HCT116 (cell line): ENCODE data around the gene KRTAP10-9. TPM values are rescaled to one million over a fixed set of nuclear protein-coding genes. Genes with fewer than 3 reads are reported as not detected.

Experiments
- ATAC-seq: fragments of 200-7000 bp; cut with Tn5 transposase; 2 replicates; pipeline ENCODE4 v1.9.1; 2020; ENCODE audit warnings: mild to moderate bottlenecking, moderate library complexity
- BruUV-seq: library from RNA; stranded (reverse); fragments of 400-500 nt; replicated peaks from 2 replicates; lab custom pipeline; 2021; lab: Mats Ljungman, UMichigan
- CTCF ChIA-PET: fragments of 300-600 bp; sonication (Branson Sonifier 250); formaldehyde crosslinking; loops from one replicate; lab custom pipeline; 2021; ENCODE audit warnings: antibody characterized with exemption; lab: Charles Lee
- POLR2A ChIA-PET: fragments of 300-600, 350-600 bp; sonication (Branson Sonifier 250); formaldehyde crosslinking; loops from one replicate; lab custom pipeline; 2021; ENCODE audit warnings: antibody characterized with exemption; lab: Charles Lee
- RAD21 ChIA-PET, 2 experiments: fragments of 300-600 bp; sonication (Branson Sonifier 250); formaldehyde crosslinking; loops; one replicate each; lab custom pipeline; 2023; ENCODE audit warnings: low total read pairs in 2 of 2; ENCODE audit not compliant: uncharacterized antibody in 2 of 2, unreplicated experiment in 2 of 2, low non-redundant PET in 1 of 2; lab: Charles Lee
- DNase-seq: peaks from one replicate; pipeline ENCODE4 v3.0.0-alpha.2; 2010; ENCODE audit warnings: low read depth, low spot score
- H2AFZ ChIP-seq: fragments of 200-600 bp; shearing (Covaris generic), sonication (generic); 2 replicates; pipeline ENCODE4 v1.6.1; 2017; ENCODE audit warnings: low read depth, mixed run types, mixed read lengths, antibody characterized with exemption, low read length; ENCODE audit not compliant: poor library complexity, severe bottlenecking
- H3K27ac ChIP-seq: 2 replicates; pipeline ENCODE4 v1.5.1; 2012; ENCODE audit warnings: low read depth, low read length
- H3K27me3 ChIP-seq: fragments of 200-600 bp; sonication (generic); 2 replicates; pipeline ENCODE4 v1.6.1; 2016; ENCODE audit warnings: mixed run types, low read length, mixed read lengths; ENCODE audit not compliant: insufficient read depth
- H3K36me3 ChIP-seq, 2 experiments: fragments of 200-500 bp in 1 of 2; fragments of 200-600 bp in 1 of 2; sonication (Bioruptor generic) in 1 of 2; sonication (generic) in 1 of 2; 2 replicates each; pipeline versions ENCODE4 v1.5.1 to v1.6.1; 2014 to 2016; ENCODE audit warnings: low read length in 2 of 2, inconsistent platforms in 1 of 2, mixed read lengths in 1 of 2, mixed run types in 1 of 2; ENCODE audit not compliant: insufficient read depth in 2 of 2, control insufficient read depth in 1 of 2
- H3K4me1 ChIP-seq, 2 experiments: fragments of 200-600 bp in 1 of 2; sonication (generic) in 1 of 2; 2 replicates each; pipeline versions ENCODE4 v1.5.1 to v1.6.1; 2012 to 2017; ENCODE audit warnings: low read length in 2 of 2, inconsistent platforms in 1 of 2, mild to moderate bottlenecking in 1 of 2, mixed read lengths in 1 of 2, mixed run types in 1 of 2, moderate library complexity in 1 of 2; ENCODE audit not compliant: insufficient read depth in 2 of 2, control insufficient read depth in 1 of 2
- H3K4me2 ChIP-seq: fragments of 200-600 bp; sonication (generic); 2 replicates; pipeline ENCODE4 v1.6.1; 2017; ENCODE audit warnings: mixed run types, low read length, mixed read lengths
- H3K4me3 ChIP-seq, 2 experiments: fragments of 200-600 bp in 1 of 2; sonication (generic) in 1 of 2; replicated peaks in 1 of 2; 2 replicates each; pipeline ENCODE4 v1.5.1; 2011 to 2016; ENCODE audit warnings: low read length in 2 of 2, control low read depth in 1 of 2, low read depth in 1 of 2, mild to moderate bottlenecking in 1 of 2, mixed read lengths in 1 of 2, mixed run types in 1 of 2
- H3K79me2 ChIP-seq: fragments of 200-600 bp; sonication (generic); 2 replicates; pipeline ENCODE4 v1.6.1; 2017; ENCODE audit warnings: mild to moderate bottlenecking, mixed run types, low read length, moderate library complexity, mixed read lengths; ENCODE audit not compliant: insufficient read depth
- H3K9ac ChIP-seq: fragments of 200-600 bp; sonication (generic); 2 replicates; pipeline ENCODE4 v1.6.1; 2016; ENCODE audit warnings: low read length, mixed read lengths
- H3K9me2 ChIP-seq: fragments of 200-600 bp; sonication (generic), shearing (Covaris generic); 2 replicates; pipeline ENCODE4 v1.6.1; 2017; ENCODE audit warnings: mixed run types, mild to moderate bottlenecking, moderate library complexity; ENCODE audit not compliant: insufficient read depth
- H3K9me3 ChIP-seq, 2 experiments: fragments of 200-500 bp in 1 of 2; fragments of 200-600 bp in 1 of 2; sonication (Bioruptor generic) in 1 of 2; sonication (generic) in 1 of 2; 2 replicates each; pipeline ENCODE4 v1.6.1; 2014 to 2017; ENCODE audit warnings: low read length in 2 of 2, mixed read lengths in 2 of 2, inconsistent platforms in 1 of 2, low read depth in 1 of 2, mild to moderate bottlenecking in 1 of 2, mixed run types in 1 of 2, moderate library complexity in 1 of 2; ENCODE audit not compliant: control insufficient read depth in 1 of 2, insufficient read depth in 1 of 2
- H4K20me1 ChIP-seq: fragments of 200-600 bp; sonication (generic), shearing (Covaris generic); 2 replicates; pipeline ENCODE4 v1.6.1; 2017; ENCODE audit warnings: mixed run types, mild to moderate bottlenecking, moderate library complexity; ENCODE audit not compliant: insufficient read depth
- CBX3 ChIP-seq: IDR thresholded peaks from 2 replicates; pipeline ENCODE4 v1.6.1; 2012; ENCODE audit warnings: low read depth
- CEBPB ChIP-seq: IDR thresholded peaks from 2 replicates; pipeline ENCODE4 v1.6.1; 2012; ENCODE audit warnings: low read depth
- JUND ChIP-seq: IDR thresholded peaks from 2 replicates; pipeline ENCODE4 v1.6.1; 2012
- POLR2A ChIP-seq: IDR thresholded peaks from 2 replicates; pipeline ENCODE4 v1.7.0; 2011; ENCODE audit warnings: borderline replicate concordance; ENCODE audit not compliant: insufficient read depth, insufficient read length; ENCODE audit errors: extremely low read depth
- POLR2AphosphoS5 ChIP-seq: IDR thresholded peaks from 2 replicates; pipeline ENCODE4 v1.6.1; 2011; ENCODE audit warnings: mild to moderate bottlenecking, low read depth, low read length, moderate library complexity
- RAD21 ChIP-seq: IDR thresholded peaks from 2 replicates; pipeline ENCODE4 v1.6.1; 2012; ENCODE audit warnings: low read depth, mild to moderate bottlenecking
- SIN3A ChIP-seq: IDR thresholded peaks from 2 replicates; pipeline ENCODE4 v1.6.1; 2012; ENCODE audit warnings: low read depth
- SP1 ChIP-seq: IDR thresholded peaks from 2 replicates; pipeline ENCODE4 v1.6.1; 2012; ENCODE audit warnings: low read depth
- ZFX ChIP-seq: fragments of 450-650 bp; IDR thresholded peaks from 2 replicates; pipeline ENCODE4 v1.6.1; 2017
- intact Hi-C: fragments of 100-400 bp; cut with micrococcal nuclease; formaldehyde crosslinking; loops from 2 replicates; pipeline ENCODE4 v1.10.0; 2022
- total RNA-seq: library from RNA; stranded (reverse); gene quantifications from one replicate; pipeline ENCODE4 v1.2.1, GENCODE V29; 2021; ENCODE audit not compliant: unreplicated experiment
- TF ChIP-seq, protein P1 (sequence below): IDR thresholded peaks from 2 replicates; pipeline ENCODE4 v1.6.1; 2012
- TF ChIP-seq, protein P2 (sequence below), 3 experiments: fragments of 200-600 bp in 1 of 3; sonication (generic) in 1 of 3; IDR thresholded peaks in 2 of 3; conservative IDR thresholded peaks in 1 of 3; 2 replicates each; pipeline ENCODE4 v1.5.1; 2012 to 2017; ENCODE audit warnings: low read depth in 2 of 3, low read length in 2 of 3, antibody characterized with exemption in 1 of 3, borderline replicate concordance in 1 of 3, control low read depth in 1 of 3, mild to moderate bottlenecking in 1 of 3, mixed read lengths in 1 of 3, mixed run types in 1 of 3, moderate library complexity in 1 of 3; ENCODE audit not compliant: insufficient read depth in 1 of 3

KRTAP10-9 gene
- total RNA-seq, 1 experiment from 2014 or later = not detected

DNA sequence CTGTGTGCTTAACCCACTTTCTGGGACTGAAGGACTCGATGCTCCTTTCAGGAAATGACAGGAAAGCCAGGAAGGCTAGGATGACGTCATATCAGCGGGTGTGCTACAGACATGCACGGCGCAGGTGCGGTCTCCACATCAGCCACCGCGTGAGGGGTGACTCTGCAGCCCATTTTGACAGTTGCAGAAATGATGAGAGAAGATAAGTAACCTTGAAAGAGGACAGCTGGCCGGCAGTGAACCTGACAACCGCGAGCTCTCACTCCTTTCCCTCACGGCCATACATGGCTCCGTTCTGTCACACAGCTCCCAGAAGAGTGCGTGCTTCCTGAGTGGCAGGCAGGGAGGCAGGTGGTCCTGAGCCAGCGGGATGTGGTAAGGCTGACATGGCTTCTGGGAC lies 44.8 kb upstream of the KRTAP10-9 start:
- RAD21 ChIA-PET = no interaction called here
- Histone ChIP-seq H3K36me3 (no peaks in the 10 kb centered on the region), H3K4me2 (no peak overlapping the region), H4K20me1 (no peaks in the 10 kb centered on the region), H3K27ac (no peak overlapping the region), H3K4me3 (no peak overlapping the region), H3K27me3 (peaks cover 25% of the 10 kb centered on the region), H3K9ac (no peak overlapping the region), H3K4me1 (no peaks in the 10 kb centered on the region), H3K79me2 (no peaks in the 10 kb centered on the region), H2AFZ (no peak overlapping the region), H3K9me2 (no peaks in the 10 kb centered on the region), H3K9me3 (no peaks in the 10 kb centered on the region; a peak in 2 of 4 replicates)
- CTCF ChIA-PET = no interaction called here
- DNase-seq (no peak), ATAC-seq (no peak)
- intact Hi-C loops = no loop called here
- no TSS peak for BruUV-seq
- TF ChIP-seq CBX3 = no peak
- no peak for TF ChIP-seq JUND
- TF ChIP-seq, protein P1, sequence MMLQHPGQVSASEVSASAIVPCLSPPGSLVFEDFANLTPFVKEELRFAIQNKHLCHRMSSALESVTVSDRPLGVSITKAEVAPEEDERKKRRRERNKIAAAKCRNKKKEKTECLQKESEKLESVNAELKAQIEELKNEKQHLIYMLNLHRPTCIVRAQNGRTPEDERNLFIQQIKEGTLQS = no peak
- TF ChIP-seq, protein P2, sequence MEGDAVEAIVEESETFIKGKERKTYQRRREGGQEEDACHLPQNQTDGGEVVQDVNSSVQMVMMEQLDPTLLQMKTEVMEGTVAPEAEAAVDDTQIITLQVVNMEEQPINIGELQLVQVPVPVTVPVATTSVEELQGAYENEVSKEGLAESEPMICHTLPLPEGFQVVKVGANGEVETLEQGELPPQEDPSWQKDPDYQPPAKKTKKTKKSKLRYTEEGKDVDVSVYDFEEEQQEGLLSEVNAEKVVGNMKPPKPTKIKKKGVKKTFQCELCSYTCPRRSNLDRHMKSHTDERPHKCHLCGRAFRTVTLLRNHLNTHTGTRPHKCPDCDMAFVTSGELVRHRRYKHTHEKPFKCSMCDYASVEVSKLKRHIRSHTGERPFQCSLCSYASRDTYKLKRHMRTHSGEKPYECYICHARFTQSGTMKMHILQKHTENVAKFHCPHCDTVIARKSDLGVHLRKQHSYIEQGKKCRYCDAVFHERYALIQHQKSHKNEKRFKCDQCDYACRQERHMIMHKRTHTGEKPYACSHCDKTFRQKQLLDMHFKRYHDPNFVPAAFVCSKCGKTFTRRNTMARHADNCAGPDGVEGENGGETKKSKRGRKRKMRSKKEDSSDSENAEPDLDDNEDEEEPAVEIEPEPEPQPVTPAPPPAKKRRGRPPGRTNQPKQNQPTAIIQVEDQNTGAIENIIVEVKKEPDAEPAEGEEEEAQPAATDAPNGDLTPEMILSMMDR (IDR thresholded peaks at IDR 0.05 in 2 of 3, conservative IDR thresholded peaks at IDR 0.05 in 1 of 3; ENCODE audit: borderline replicate concordance in 1 of 3, insufficient read depth in 1 of 3, low read depth in 2 of 3, low read length in 2 of 3) = no peak
- TF ChIP-seq SIN3A = no peak
- TF ChIP-seq POLR2AphosphoS5 = no peak
- TF ChIP-seq SP1 = no peak
- no peak for TF ChIP-seq RAD21
- no peak for TF ChIP-seq CEBPB
- no peak for TF ChIP-seq POLR2A
- no peak for TF ChIP-seq ZFX
- POLR2A ChIA-PET = no interaction called here
